GM12878 (cell line): ENCODE results near the gene AREG. TPM values are rescaled to one million over a fixed set of nuclear protein-coding genes. Genes with fewer than 3 reads are reported as not detected.

Source experiments
- ATAC-seq: fragments of 200-7000 bp; cut with Tn5 transposase; 3 replicates; pipeline ENCODE4 v1.9.1; 2020; ENCODE audit warnings: mild to moderate bottlenecking, moderate library complexity
- BruUV-seq: library from RNA; stranded (reverse); fragments of 400-500 nt; replicated peaks from 2 replicates; lab custom pipeline; 2021; lab: Mats Ljungman, UMichigan
- CTCF ChIA-PET: fragments of 300-600 bp; sonication (Branson Sonifier 250); formaldehyde crosslinking; extraction: SDS; loops from one replicate; lab custom pipeline; 2021; ENCODE audit warnings: inconsistent platforms; lab: Yijun Ruan, JAX
- POLR2A ChIA-PET: fragments of 350-600 bp; formaldehyde crosslinking; extraction: SDS; loops from one replicate; lab custom pipeline; 2021; ENCODE audit warnings: inconsistent platforms; lab: Charles Lee
- RAD21 ChIA-PET: fragments of 300-600 bp; sonication (Branson Sonifier 250); formaldehyde crosslinking; loops from one replicate; lab custom pipeline; 2023; ENCODE audit warnings: antibody characterized with exemption; ENCODE audit not compliant: unreplicated experiment; lab: Charles Lee
- SMC1A ChIA-PET: fragments of 300-600 bp; sonication (Branson Sonifier 250); formaldehyde crosslinking; loops from one replicate; lab custom pipeline; 2023; ENCODE audit not compliant: unreplicated experiment, uncharacterized antibody; lab: Charles Lee
- DNase-seq: peaks from one replicate; pipeline ENCODE4 v3.0.0-alpha.2; 2011; ENCODE audit warnings: low read depth, low spot score
- FAIRE-seq: peaks from 3 replicates; lab custom pipeline; 2011; peaks lifted over from hg19 to GRCh38; lab: Jason Lieb, UNC
- H2AFZ ChIP-seq: 2 replicates; pipeline ENCODE4 v1.6.0; 2011; ENCODE audit warnings: low read depth, low read length, control low read depth; ENCODE audit not compliant: control insufficient read depth
- H3K27ac ChIP-seq: 2 replicates; pipeline ENCODE4 v1.5.1; 2011; ENCODE audit warnings: control low read depth; ENCODE audit not compliant: control insufficient read depth, insufficient read depth
- H3K27me3 ChIP-seq, 2 experiments: replicated peaks in 1 of 2; 2 replicates each; pipeline versions ENCODE4 v1.6.0 to v1.6.1; 2011; ENCODE audit warnings: low read length in 1 of 2; ENCODE audit not compliant: control insufficient read depth in 2 of 2, insufficient read depth in 2 of 2
- H3K36me3 ChIP-seq, 2 experiments: 2 replicates each; pipeline ENCODE4 v1.5.1; 2011; ENCODE audit warnings: low read length in 1 of 2; ENCODE audit not compliant: control insufficient read depth in 2 of 2, insufficient read depth in 2 of 2
- H3K4me1 ChIP-seq: 2 replicates; pipeline ENCODE4 v1.6.1; 2011; ENCODE audit warnings: mild to moderate bottlenecking, low read length, moderate library complexity, mixed read lengths; ENCODE audit not compliant: control insufficient read depth, insufficient read depth
- H3K4me2 ChIP-seq: 2 replicates; pipeline ENCODE4 v1.6.0; 2011; ENCODE audit warnings: control low read depth; ENCODE audit not compliant: control insufficient read depth, insufficient read depth
- H3K4me3 ChIP-seq: fragments of 200-600 bp; sonication (generic); 2 replicates; pipeline ENCODE4 v1.5.1; 2016
- H3K79me2 ChIP-seq: 2 replicates; pipeline ENCODE4 v1.6.0; 2011; ENCODE audit warnings: low read length; ENCODE audit not compliant: control insufficient read depth, insufficient read depth
- H3K9ac ChIP-seq: 2 replicates; pipeline ENCODE4 v1.8.0; 2011; ENCODE audit warnings: low read length, control low read depth, mixed read lengths; ENCODE audit not compliant: control insufficient read depth, insufficient read depth
- H3K9me3 ChIP-seq: replicated peaks from 3 replicates; pipeline ENCODE4 v1.5.1; 2011; ENCODE audit warnings: mild to moderate bottlenecking, low read length; ENCODE audit not compliant: control insufficient read depth, insufficient read depth
- H4K20me1 ChIP-seq: 2 replicates; pipeline ENCODE4 v1.6.0; 2011; ENCODE audit not compliant: control insufficient read depth, insufficient read depth
- ATF7 ChIP-seq: fragments of 450-650 bp; IDR thresholded peaks from 2 replicates; pipeline ENCODE4 v1.6.1; 2016; ENCODE audit warnings: low read depth, mild to moderate bottlenecking
- CBX5 ChIP-seq: sonication (generic); IDR thresholded peaks from 2 replicates; pipeline ENCODE4 v1.6.1; 2016; ENCODE audit warnings: low read depth, moderate library complexity, mild to moderate bottlenecking, inconsistent platforms
- E2F4 ChIP-seq: IDR thresholded peaks from 2 replicates; pipeline ENCODE4 v1.6.1; 2012; ENCODE audit warnings: low read depth, low read length, improper control_type of control experiment
- EED ChIP-seq: sonication (generic); IDR thresholded peaks from 2 replicates; pipeline ENCODE4 v1.6.1; 2016; ENCODE audit warnings: antibody characterized with exemption, low read depth
- ETV6 ChIP-seq, 2 experiments: fragments of 450-650 bp in 1 of 2; IDR thresholded peaks in 1 of 2; conservative IDR thresholded peaks in 1 of 2; 2 replicates each; pipeline ENCODE4 v1.6.1; 2014; ENCODE audit warnings: antibody characterized with exemption in 1 of 2, borderline replicate concordance in 1 of 2, low read depth in 1 of 2, mild to moderate bottlenecking in 1 of 2, moderate library complexity in 1 of 2
- EZH2 ChIP-seq: IDR thresholded peaks from 2 replicates; pipeline ENCODE4 v1.6.1; 2012; ENCODE audit warnings: low read depth, mild to moderate bottlenecking, control low read depth, inconsistent platforms, low read length, borderline replicate concordance; ENCODE audit not compliant: control insufficient read depth
- IKZF1 ChIP-seq: fragments of 450-650 bp; conservative IDR thresholded peaks from 2 replicates; pipeline ENCODE4 v1.6.1; 2017; ENCODE audit warnings: antibody characterized with exemption, mild to moderate bottlenecking
- PKNOX1 ChIP-seq: fragments of 450-650 bp; IDR thresholded peaks from 2 replicates; pipeline ENCODE4 v1.6.1; 2016; ENCODE audit warnings: mild to moderate bottlenecking
- PML ChIP-seq: IDR thresholded peaks from 2 replicates; pipeline ENCODE4 v1.6.1; 2012; ENCODE audit warnings: low read length, inconsistent platforms
- RUNX3 ChIP-seq: IDR thresholded peaks from 2 replicates; pipeline ENCODE4 v1.6.1; 2012; ENCODE audit warnings: low read length, inconsistent platforms
- STAT3 ChIP-seq: IDR thresholded peaks from 2 replicates; pipeline ENCODE4 v1.6.1; 2011; ENCODE audit warnings: low read depth, low read length, improper control_type of control experiment
- ZNF592 ChIP-seq: fragments of 450-650 bp; IDR thresholded peaks from 2 replicates; pipeline ENCODE4 v1.6.1; 2017; ENCODE audit warnings: mild to moderate bottlenecking, moderate library complexity
- WGBS: methylation state at CpG from one replicate; pipeline ENCODE4 v1.1.6; 2016; ENCODE audit warnings: low lambda C conversion rate; ENCODE audit not compliant: insufficient replicate concordance, insufficient coverage; ENCODE audit errors: missing lambda C conversion rate; 5-methylcytosine and 5-hydroxymethylcytosine counted together
- in situ Hi-C: fragments of 300-500 bp; cut with MboI; formaldehyde crosslinking; loops from 9 replicates; pipeline ENCODE4 v1.14.3; 2018; ENCODE audit warnings: mixed read lengths
- intact Hi-C: fragments of 100-400 bp; cut with micrococcal nuclease; formaldehyde crosslinking; loops from one replicate; pipeline ENCODE4 v1.14.2; 2022; ENCODE audit not compliant: unreplicated experiment
- polyA plus RNA-seq, 11 experiments: library from polyadenylated mRNA; depleted of rRNA in 4 of 11; unstranded in 6 of 11; stranded (reverse) in 5 of 11; fragments of >200 nt; fragmentation: Nextera tagmentation in 4 of 11; fragmentation: Illumina TruSeq in 1 of 11; extraction: Ambion mirVana in 4 of 11; extraction: Trizol in 1 of 11; gene quantifications; 1 replicate in 1 of 11; 2 replicates in 10 of 11; pipeline versions ENCODE4 v1.2.1 to v1.2.3, GENCODE V29; 2011 to 2016; ENCODE audit warnings: inconsistent platforms in 2 of 11, missing spikeins in 2 of 11, low read depth in 1 of 11
- total RNA-seq, 4 experiments: library from RNA; depleted of rRNA in 3 of 4; stranded (reverse); fragments of >200 nt in 3 of 4; fragmentation: Illumina TruSeq in 1 of 4; extraction: Trizol in 1 of 4; gene quantifications; 2 replicates each; pipeline versions ENCODE4 v1.2.1 to v1.2.3, GENCODE V29; 2013 to 2021

The AREG gene
- total and polyA plus RNA-seq, 10 of the 15 experiments (the other 5 are each of a cell fraction or from before 2014, with no cell fraction given), result 0.25 to 0.37 TPM; not detected in 8

- Histone ChIP-seq H3K4me3 (no peak overlapping the region), H3K36me3 (no peaks in the 10 kb centered on the region), H2AFZ (no peak overlapping the region), H4K20me1 (no peaks in the 10 kb centered on the region), H3K27ac (no peak overlapping the region), H3K79me2 (no peaks in the 10 kb centered on the region), H3K9me3 (no peaks in the 10 kb centered on the region), H3K9ac (no peak overlapping the region), H3K4me2 (no peak overlapping the region), H3K27me3 (no peaks in the 10 kb centered on the region), H3K4me1 (no peaks in the 10 kb centered on the region)
- TF ChIP-seq PKNOX1, result no peak
- intact Hi-C loops, result no loop called here
- RAD21 ChIA-PET, result no interaction called here
- no peak for DNase-seq
- CTCF ChIA-PET, result no interaction called here
- ATAC-seq, result no peak
- SMC1A ChIA-PET, result no interaction called here
- BruUV-seq, result no TSS peak
- POLR2A ChIA-PET, result no interaction called here
- WGBS, result 0% methylated on average over 1 of the region's 1 CpG
- in situ Hi-C loops, result no loop called here
- no peak for FAIRE-seq
Measured at GRCh38 chr4:74487771-74488170, 42.8 kb downstream of the AREG start.

GRCh38 chr4:74490736-74491135 is 45.8 kb downstream of the AREG start:
- Histone ChIP-seq H3K9me3 (no peaks in the 10 kb centered on the region), H3K4me2 (no peak overlapping the region), H3K79me2 (no peaks in the 10 kb centered on the region), H3K4me1 (no peaks in the 10 kb centered on the region), H3K27ac (no peak overlapping the region), H3K4me3 (no peak overlapping the region), H3K9ac (no peak overlapping the region), H3K27me3 (no peaks in the 10 kb centered on the region), H2AFZ (no peak overlapping the region), H4K20me1 (no peaks in the 10 kb centered on the region), H3K36me3 (no peaks in the 10 kb centered on the region)
- DNase-seq (no peak), FAIRE-seq (no peak), ATAC-seq (no peak)
- BruUV-seq, result no TSS peak
- WGBS, result 38% methylated on average over 1 of the region's 1 CpG
- in situ Hi-C loops, result no loop called here
- intact Hi-C loops, result no loop called here
- POLR2A ChIA-PET, result no interaction called here
- SMC1A ChIA-PET, result interaction anchor here (1.1 to 1.8 kb wide), 2 partner anchors 13 to 17 kb away, joined by 3 to 5 read pairs; no protein-coding TSS in a partner anchor
- RAD21 ChIA-PET, result no interaction called here
- CTCF ChIA-PET, result no interaction called here
- TF ChIP-seq ZNF592 (no peak), ETV6 (conservative IDR thresholded peaks at IDR 0.05 in 1 of 2, IDR thresholded peaks at IDR 0.05 in 1 of 2; ENCODE audit: borderline replicate concordance in 1 of 2, low read depth in 1 of 2) (no peak), PML (no peak), IKZF1 (no peak), STAT3 (no peak), EZH2 (no peak), CBX5 (no peak), ATF7 (no peak), E2F4 (no peak), RUNX3 (no peak), EED (no peak)
